HG03460 (cell line): ENCODE data around the gene JMJD7.

ENCODE experiments used
- ATAC-seq: cut with Tn5 transposase; IDR thresholded peaks from one replicate; pipeline ENCODE4 v1.9.1; 2021; ENCODE audit not compliant: unreplicated experiment

JMJD7 gene

GRCh38 chr15:41842229-41842628 is 14.3 kb downstream of the JMJD7 start:
- no peak for ATAC-seq

GRCh38 chr15:41843571-41843970 is 15.7 kb downstream of the JMJD7 start:
- no peak for ATAC-seq

DNA sequence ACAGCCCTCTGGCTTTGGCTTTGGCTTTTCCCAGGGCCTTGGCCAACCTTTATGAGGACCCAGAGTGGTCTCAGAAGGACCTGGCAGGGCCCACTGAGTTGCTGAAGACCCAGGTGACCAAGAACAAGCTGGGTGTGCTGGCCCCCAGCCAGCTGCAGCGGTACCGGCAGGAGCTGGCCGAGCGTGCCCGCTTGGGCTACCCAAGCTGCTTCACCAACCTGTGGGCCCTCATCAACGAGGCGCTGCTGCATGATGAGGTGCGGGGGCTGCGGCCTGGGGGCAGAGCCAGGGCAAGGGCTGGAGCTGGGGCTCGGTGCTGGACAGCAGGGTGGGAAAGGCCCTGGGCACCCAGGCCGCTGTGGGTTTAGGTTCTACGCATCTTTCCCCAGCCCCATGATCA is 16.9 kb downstream of the JMJD7 start:
- ATAC-seq = no peak

DNA sequence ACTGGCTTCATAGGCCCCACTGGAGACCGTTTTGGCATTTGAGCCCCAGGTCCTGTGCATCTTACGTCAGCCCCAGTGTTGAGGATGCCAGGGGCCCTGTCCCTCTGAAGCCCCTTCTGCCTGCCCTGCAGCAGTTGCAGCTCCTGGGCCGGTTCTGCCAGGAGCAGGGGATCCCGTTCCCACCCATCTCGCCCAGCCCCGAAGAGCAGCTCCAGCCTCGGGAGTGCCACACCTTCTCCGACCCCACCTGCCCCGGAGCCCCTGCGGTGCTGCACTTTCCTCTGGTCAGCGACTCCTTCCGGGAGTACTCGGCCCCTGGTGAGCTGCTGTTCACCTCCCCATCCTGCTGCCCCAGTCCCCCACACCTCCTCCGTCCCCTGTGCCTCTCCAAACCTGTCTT is 19.3 kb downstream of the JMJD7 start:
- ATAC-seq = no peak

DNA sequence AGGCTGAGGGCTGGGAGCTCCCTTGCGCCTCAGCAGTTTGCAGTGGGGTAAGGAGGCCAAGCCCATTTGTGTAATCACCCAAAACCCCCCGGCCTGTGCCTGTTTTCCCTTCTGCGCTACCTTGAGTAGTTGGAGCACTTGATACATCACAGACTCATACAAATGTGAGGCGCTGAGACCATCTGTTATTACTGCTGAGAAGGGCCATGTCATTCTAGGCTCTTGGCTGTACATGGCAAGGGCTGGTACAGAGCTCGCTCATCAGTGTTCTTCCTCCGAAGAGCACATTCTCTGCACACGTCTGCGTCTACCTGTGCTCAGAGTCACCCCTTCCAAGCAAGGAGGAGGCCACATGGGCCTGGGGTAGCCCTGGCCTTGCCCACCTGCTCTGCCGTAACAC is 20.1 kb downstream of the JMJD7 start:
- ATAC-seq = no peak

GRCh38 chr15:41848631-41849030 is 20.7 kb downstream of the JMJD7 start:
- ATAC-seq = no peak

- ATAC-seq = no peak
Observed at GRCh38 chr15:41849204-41849603, 21.3 kb downstream of the JMJD7 start.

GRCh38 chr15:41849861-41850260 is 22.0 kb downstream of the JMJD7 start:
- no peak for ATAC-seq

- no peak for ATAC-seq
Observed at GRCh38 chr15:41850482-41851166, 22.7 kb downstream of the JMJD7 start.

- ATAC-seq = no peak
Observed at GRCh38 chr15:41851167-41851523, 23.3 kb downstream of the JMJD7 start.

- no peak for ATAC-seq
Observed at GRCh38 chr15:41851755-41852370, 24.0 kb downstream of the JMJD7 start.

GRCh38 chr15:41852736-41853590 is 25.1 kb downstream of the JMJD7 start:
- no peak for ATAC-seq

DNA sequence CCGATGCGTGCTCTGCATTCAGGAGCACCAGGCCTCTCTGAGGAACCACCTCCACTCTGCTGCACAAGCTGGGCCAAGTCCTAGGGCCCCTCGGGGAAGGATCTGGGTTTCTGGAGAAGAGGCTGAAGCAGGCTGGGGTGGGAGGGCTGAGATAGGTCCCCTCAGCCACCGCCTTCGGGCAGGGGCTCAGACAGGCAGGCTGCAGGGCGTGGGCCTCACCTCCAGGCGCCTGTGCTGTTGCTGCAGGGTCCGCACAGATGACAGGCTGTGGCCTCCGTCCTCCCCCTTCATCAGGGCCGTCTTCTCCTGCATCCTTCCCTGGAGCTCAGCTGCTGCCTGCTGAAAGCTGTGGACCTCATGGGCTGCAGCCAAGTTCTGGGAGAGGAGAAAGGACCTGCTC is 25.9 kb downstream of the JMJD7 start:
- no peak for ATAC-seq

GRCh38 chr15:41854443-41854842 is 26.6 kb downstream of the JMJD7 start:
- ATAC-seq = no peak

DNA sequence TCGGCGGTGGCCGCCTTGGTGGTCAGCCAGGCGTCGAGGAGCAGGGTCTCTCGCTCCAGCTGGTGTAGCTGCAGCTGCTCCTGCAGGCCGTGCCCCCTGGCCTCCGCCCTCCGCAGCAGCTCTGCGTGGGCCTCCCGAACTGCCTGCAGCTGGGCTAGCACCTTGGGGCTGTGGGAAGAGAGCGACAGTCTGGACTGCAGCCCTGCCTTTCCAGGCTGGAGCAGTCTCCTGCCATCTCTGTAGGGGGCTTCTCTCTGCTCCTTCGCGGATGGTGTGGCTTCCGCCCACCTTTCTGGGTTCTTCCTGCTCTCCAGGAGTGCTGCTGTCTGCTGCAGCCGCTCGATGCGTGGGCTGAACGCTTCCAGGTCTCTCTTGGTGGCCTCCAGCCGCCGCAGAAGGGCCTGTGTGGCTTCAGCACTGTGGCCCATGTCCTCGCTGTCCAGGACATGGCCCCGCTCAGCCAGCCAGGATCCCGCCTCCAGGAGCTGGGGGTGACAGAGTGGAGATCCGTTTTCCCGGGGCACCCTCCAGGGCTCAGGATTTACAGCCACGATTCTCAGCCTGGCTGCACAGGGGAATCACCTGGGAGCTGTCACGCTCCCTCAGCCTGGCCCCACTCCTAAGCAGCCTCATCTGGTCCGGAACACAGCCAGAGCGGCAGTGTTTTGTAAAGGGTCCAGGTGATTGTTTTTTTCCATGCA is 27.5 kb downstream of the JMJD7 start:
- ATAC-seq = no peak

GRCh38 chr15:41856262-41856661 is 28.4 kb downstream of the JMJD7 start:
- ATAC-seq = no peak

DNA sequence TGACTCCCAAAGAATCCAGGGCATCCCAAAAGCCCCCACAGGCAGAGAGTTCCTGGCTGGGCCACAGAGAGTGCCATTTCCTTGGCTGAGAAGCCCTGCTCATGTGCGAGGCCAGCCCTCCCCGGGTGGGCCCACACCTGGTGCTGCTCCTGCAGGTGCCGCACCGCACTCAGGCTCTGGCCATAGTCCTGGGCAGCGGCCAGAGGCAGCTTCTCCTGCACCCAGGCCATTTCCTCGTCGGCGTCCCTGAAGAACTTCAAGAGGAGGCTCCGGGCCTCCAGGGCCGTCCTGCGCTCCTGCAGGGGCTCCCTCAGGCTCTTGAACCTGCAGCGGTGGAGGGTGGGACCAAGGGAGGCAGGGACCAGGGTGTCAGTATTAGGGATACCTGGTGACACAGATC is 28.8 kb downstream of the JMJD7 start:
- ATAC-seq = no peak

DNA sequence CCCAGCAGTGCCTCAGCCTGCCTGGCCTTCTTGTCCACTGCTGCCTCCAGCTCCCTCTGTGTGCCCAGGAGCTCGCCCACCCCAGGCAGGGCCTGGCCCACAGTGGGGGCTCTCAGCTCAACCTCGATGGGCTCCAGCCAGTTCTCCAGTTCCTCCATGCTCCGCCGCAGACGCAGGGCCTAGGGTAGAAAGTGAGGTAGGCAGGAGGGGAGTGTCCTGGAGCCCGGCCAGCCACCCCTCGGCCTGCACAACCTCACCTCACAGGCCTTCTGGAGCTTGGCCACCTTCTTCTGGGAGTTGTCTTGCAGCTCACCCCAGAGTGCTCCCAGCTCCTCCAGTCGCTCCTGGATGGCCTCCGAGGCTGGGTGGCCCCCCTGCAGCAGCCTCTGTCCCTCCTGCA is 29.4 kb downstream of the JMJD7 start:
- ATAC-seq = no peak

GRCh38 chr15:41858756-41859155 is 30.9 kb downstream of the JMJD7 start:
- no peak for ATAC-seq

DNA sequence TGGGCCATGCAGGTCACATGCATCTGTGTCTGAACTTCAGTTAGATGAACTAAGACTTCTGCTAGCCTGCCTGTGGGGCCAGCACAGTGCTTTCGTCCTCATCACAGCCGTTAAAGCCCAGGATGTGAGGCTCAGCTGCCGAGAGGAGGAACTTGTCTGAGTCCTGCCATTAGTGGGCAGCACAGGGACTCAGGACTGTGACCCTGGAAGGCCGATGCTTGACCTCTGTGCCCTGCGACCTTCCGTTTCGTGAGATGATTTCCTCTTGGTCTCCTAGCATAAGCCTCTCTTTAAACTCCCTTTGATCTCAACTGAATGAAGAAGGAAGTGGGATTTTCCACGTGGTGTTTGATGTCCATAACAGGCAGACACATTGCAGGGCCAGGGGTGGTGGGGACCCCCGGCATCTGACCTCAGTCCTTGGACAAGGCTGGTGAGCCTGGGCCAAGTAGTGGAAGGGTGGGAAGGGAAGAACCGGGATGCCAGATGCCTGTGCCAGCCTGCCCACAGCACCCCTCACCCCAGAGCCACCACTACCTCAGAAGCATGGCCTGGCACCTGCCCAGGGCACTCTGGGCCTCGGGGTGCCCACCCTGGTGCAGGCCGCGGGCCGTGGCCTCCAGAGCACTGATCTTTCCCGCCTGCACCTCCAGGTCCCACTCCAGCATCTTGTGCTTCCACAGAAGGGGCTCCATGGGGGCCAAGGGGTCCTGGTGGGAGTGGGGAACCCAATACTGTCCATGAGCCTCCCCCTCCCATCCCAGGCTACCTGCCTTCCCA is 32.3 kb downstream of the JMJD7 start:
- no peak for ATAC-seq
